Neural cell (in vitro differentiated cells): ENCODE data around the gene RNF157. TPM values are rescaled to one million over a fixed set of nuclear protein-coding genes. Genes with fewer than 3 reads are reported as not detected.

Experiments
- H2AFZ ChIP-seq: fragments of 200-600, 300-800 bp; sonication (generic), shearing (Covaris generic); 2 replicates; pipeline ENCODE4 v1.6.0; 2014; ENCODE audit warnings: low read depth, mild to moderate bottlenecking, antibody characterized with exemption, low read length, moderate library complexity
- H3F3A ChIP-seq: fragments of 200-600 bp; shearing (Covaris generic); 2 replicates; pipeline ENCODE4 v1.6.1; 2016; ENCODE audit warnings: mild to moderate bottlenecking, moderate library complexity, mixed read lengths, antibody characterized with exemption, low read length; ENCODE audit not compliant: insufficient read depth, poor library complexity, severe bottlenecking
- H3K27ac ChIP-seq: fragments of 200-600, 300-800 bp; sonication (generic), shearing (Covaris generic); 2 replicates; pipeline ENCODE4 v1.5.1; 2014; ENCODE audit warnings: mild to moderate bottlenecking, low read length, moderate library complexity
- H3K27me3 ChIP-seq: fragments of 300-800, 200-600 bp; sonication (generic), shearing (Covaris generic); 2 replicates; pipeline ENCODE4 v1.6.0; 2014; ENCODE audit warnings: mild to moderate bottlenecking, low read depth, low read length, moderate library complexity; ENCODE audit not compliant: insufficient read depth
- H3K36me3 ChIP-seq: fragments of 300-800, 200-600 bp; sonication (generic), shearing (Covaris generic); 2 replicates; pipeline ENCODE4 v1.5.1; 2014; ENCODE audit warnings: mild to moderate bottlenecking, antibody characterized with exemption, low read length, moderate library complexity; ENCODE audit not compliant: insufficient read depth
- H3K4me2 ChIP-seq: fragments of 300-800, 200-600 bp; sonication (generic), shearing (Covaris generic); 2 replicates; pipeline ENCODE4 v1.6.0; 2014; ENCODE audit warnings: mild to moderate bottlenecking, low read length
- H3K4me3 ChIP-seq: fragments of 300-800, 200-600 bp; sonication (generic), shearing (Covaris generic); 2 replicates; pipeline ENCODE4 v1.5.1; 2014; ENCODE audit warnings: mild to moderate bottlenecking, low read length, moderate library complexity
- H3K79me2 ChIP-seq: fragments of 200-600 bp; shearing (Covaris generic); replicated peaks from 2 replicates; pipeline ENCODE4 v1.6.0; 2014; ENCODE audit warnings: mild to moderate bottlenecking, low read length, moderate library complexity; ENCODE audit not compliant: insufficient read depth
- H3K9ac ChIP-seq: fragments of 300-800, 200-600 bp; sonication (generic), shearing (Covaris generic); 2 replicates; pipeline ENCODE4 v1.6.1; 2016; ENCODE audit warnings: mild to moderate bottlenecking, low read length, mixed read lengths
- H3K9me2 ChIP-seq: fragments of 200-600 bp; shearing (Covaris generic); 2 replicates; pipeline ENCODE4 v1.6.1; 2016; ENCODE audit warnings: mild to moderate bottlenecking, low read length, mixed read lengths; ENCODE audit not compliant: insufficient read depth
- H3K9me3 ChIP-seq: fragments of 200-600, 300-800 bp; sonication (generic), shearing (Covaris generic); 2 replicates; pipeline ENCODE4 v1.6.1; 2016; ENCODE audit warnings: mild to moderate bottlenecking, mixed run types, low read length, moderate library complexity, mixed read lengths
- H4K20me1 ChIP-seq: fragments of 200-600 bp; shearing (Covaris generic); 2 replicates; pipeline ENCODE4 v1.6.1; 2016; ENCODE audit warnings: mild to moderate bottlenecking, mixed run types; ENCODE audit not compliant: insufficient read depth
- EP300 ChIP-seq: fragments of 450-650 bp; conservative IDR thresholded peaks from 2 replicates; pipeline ENCODE4 v1.6.1; 2014; ENCODE audit warnings: antibody characterized with exemption, mild to moderate bottlenecking, moderate library complexity; ENCODE audit not compliant: poor library complexity, severe bottlenecking
- EZH2 ChIP-seq: fragments of 200-600, 300-800 bp; shearing (Covaris generic), sonication (generic); IDR thresholded peaks from 2 replicates; pipeline ENCODE4 v1.6.1; 2014; ENCODE audit warnings: antibody characterized with exemption, low read length, borderline replicate concordance, mild to moderate bottlenecking; ENCODE audit not compliant: insufficient read depth, poor library complexity, severe bottlenecking
- MXI1 ChIP-seq: fragments of 450-650 bp; conservative IDR thresholded peaks from 2 replicates; pipeline ENCODE4 v1.6.1; 2014; ENCODE audit warnings: antibody characterized with exemption, mild to moderate bottlenecking; ENCODE audit not compliant: poor library complexity, severe bottlenecking
- POLR2AphosphoS5 ChIP-seq: IDR thresholded peaks from 2 replicates; pipeline ENCODE4 v1.6.1; 2012
- RAD21 ChIP-seq: fragments of 450-650 bp; conservative IDR thresholded peaks from 2 replicates; pipeline ENCODE4 v1.6.1; 2014; ENCODE audit warnings: antibody characterized with exemption, mild to moderate bottlenecking, moderate library complexity
- SMC3 ChIP-seq: fragments of 450-650 bp; conservative IDR thresholded peaks from 2 replicates; pipeline ENCODE4 v1.6.1; 2014; ENCODE audit warnings: antibody characterized with exemption, mild to moderate bottlenecking, moderate library complexity; ENCODE audit not compliant: poor library complexity
- TAF1 ChIP-seq: IDR thresholded peaks from 2 replicates; pipeline ENCODE4 v1.6.1; 2012; ENCODE audit warnings: low read depth
- polyA plus RNA-seq: library from polyadenylated mRNA; depleted of rRNA; stranded (reverse); fragments of >200 nt; gene quantifications from 2 replicates; pipeline ENCODE4 v1.2.3, GENCODE V29; 2014
- TF ChIP-seq, protein P1 (sequence below): fragments of 450-650 bp; IDR thresholded peaks from 2 replicates; pipeline ENCODE4 v1.5.1; 2014; ENCODE audit warnings: antibody characterized with exemption, mild to moderate bottlenecking, moderate library complexity; ENCODE audit not compliant: poor library complexity, severe bottlenecking
- TF ChIP-seq, protein P2 (sequence below): IDR thresholded peaks from 2 replicates; pipeline ENCODE4 v1.6.1; 2012; ENCODE audit warnings: borderline replicate concordance

RNF157 gene
- polyA plus RNA-seq, 1 donor from 2014 or later = 15.9 TPM

DNA sequence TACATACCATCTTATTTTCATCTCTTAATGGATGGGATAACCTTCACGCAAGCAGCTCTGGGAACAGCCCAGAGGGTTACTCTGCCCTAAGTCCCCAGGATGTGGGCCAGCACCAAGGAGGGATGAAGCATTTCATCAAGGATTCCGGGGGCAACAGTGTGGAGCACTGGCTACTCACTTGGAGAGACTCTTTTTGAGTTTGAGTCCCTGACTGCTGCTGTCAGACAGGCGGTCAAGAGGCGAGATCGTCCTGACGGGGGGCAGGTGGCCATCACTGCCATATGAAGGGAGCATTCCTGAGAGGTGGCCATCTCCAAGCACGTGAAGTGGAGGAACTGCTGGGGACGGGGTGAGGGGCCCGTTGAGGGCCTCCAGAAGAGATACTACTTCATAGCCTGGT, 81.1 kb downstream of the RNF157 start:
- no peak overlapping the region for H3K9ac ChIP-seq
- no peak overlapping the region for H3K4me3 ChIP-seq
- H2AFZ ChIP-seq = no peak overlapping the region
- no peaks in the 10 kb centered on the region for H3K9me2 ChIP-seq
- TF ChIP-seq RAD21 = no peak
- TF ChIP-seq EP300 = no peak
- TF ChIP-seq TAF1 = no peak
- TF ChIP-seq MXI1 = no peak
- TF ChIP-seq POLR2AphosphoS5 = no peak
- TF ChIP-seq, protein P1, sequence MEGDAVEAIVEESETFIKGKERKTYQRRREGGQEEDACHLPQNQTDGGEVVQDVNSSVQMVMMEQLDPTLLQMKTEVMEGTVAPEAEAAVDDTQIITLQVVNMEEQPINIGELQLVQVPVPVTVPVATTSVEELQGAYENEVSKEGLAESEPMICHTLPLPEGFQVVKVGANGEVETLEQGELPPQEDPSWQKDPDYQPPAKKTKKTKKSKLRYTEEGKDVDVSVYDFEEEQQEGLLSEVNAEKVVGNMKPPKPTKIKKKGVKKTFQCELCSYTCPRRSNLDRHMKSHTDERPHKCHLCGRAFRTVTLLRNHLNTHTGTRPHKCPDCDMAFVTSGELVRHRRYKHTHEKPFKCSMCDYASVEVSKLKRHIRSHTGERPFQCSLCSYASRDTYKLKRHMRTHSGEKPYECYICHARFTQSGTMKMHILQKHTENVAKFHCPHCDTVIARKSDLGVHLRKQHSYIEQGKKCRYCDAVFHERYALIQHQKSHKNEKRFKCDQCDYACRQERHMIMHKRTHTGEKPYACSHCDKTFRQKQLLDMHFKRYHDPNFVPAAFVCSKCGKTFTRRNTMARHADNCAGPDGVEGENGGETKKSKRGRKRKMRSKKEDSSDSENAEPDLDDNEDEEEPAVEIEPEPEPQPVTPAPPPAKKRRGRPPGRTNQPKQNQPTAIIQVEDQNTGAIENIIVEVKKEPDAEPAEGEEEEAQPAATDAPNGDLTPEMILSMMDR = no peak
- TF ChIP-seq SMC3 = no peak
- TF ChIP-seq EZH2 = no peak
- TF ChIP-seq, protein P2, sequence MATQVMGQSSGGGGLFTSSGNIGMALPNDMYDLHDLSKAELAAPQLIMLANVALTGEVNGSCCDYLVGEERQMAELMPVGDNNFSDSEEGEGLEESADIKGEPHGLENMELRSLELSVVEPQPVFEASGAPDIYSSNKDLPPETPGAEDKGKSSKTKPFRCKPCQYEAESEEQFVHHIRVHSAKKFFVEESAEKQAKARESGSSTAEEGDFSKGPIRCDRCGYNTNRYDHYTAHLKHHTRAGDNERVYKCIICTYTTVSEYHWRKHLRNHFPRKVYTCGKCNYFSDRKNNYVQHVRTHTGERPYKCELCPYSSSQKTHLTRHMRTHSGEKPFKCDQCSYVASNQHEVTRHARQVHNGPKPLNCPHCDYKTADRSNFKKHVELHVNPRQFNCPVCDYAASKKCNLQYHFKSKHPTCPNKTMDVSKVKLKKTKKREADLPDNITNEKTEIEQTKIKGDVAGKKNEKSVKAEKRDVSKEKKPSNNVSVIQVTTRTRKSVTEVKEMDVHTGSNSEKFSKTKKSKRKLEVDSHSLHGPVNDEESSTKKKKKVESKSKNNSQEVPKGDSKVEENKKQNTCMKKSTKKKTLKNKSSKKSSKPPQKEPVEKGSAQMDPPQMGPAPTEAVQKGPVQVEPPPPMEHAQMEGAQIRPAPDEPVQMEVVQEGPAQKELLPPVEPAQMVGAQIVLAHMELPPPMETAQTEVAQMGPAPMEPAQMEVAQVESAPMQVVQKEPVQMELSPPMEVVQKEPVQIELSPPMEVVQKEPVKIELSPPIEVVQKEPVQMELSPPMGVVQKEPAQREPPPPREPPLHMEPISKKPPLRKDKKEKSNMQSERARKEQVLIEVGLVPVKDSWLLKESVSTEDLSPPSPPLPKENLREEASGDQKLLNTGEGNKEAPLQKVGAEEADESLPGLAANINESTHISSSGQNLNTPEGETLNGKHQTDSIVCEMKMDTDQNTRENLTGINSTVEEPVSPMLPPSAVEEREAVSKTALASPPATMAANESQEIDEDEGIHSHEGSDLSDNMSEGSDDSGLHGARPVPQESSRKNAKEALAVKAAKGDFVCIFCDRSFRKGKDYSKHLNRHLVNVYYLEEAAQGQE = no peak
- H3K79me2 ChIP-seq = no peaks in the 10 kb centered on the region
- no peaks in the 10 kb centered on the region for H3K9me3 ChIP-seq
- H3K27me3 ChIP-seq = no peaks in the 10 kb centered on the region
- peaks cover 13% of the 10 kb centered on the region for H3K36me3 ChIP-seq
- no peaks in the 10 kb centered on the region for H3F3A ChIP-seq
- no peak overlapping the region for H3K27ac ChIP-seq
- no peaks in the 10 kb centered on the region for H4K20me1 ChIP-seq
- no peak overlapping the region for H3K4me2 ChIP-seq

DNA sequence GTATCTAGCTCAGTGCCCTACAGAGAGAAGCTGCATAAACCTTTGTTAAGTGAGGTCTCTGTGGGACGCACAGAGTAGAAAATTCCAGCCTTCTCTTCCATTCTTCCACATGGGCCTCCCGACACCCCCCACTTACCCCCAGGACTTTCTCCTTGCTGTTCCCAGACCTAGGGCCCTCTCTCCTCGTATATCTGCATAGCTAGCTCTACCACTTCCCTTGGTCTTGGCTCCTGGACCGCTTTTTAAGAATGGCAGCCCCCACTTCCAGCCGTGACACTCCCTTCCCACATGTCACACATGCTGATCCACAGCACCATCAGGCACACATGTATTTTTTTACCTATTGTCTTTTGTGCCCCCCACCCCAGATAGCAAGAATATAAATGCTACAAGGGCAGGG, 82.5 kb downstream of the RNF157 start:
- no peak overlapping the region for H3K27ac ChIP-seq
- no peaks in the 10 kb centered on the region for H3F3A ChIP-seq
- H3K36me3 ChIP-seq = peaks cover 13% of the 10 kb centered on the region
- H3K79me2 ChIP-seq = no peaks in the 10 kb centered on the region
- H3K27me3 ChIP-seq = no peaks in the 10 kb centered on the region
- TF ChIP-seq SMC3 (no peak), POLR2AphosphoS5 (no peak), TAF1 (no peak), RAD21 (no peak), EP300 (no peak), MXI1 (no peak), EZH2 (no peak)
- TF ChIP-seq, protein P2 = no peak
- TF ChIP-seq, protein P1 = no peak
- H3K9me3 ChIP-seq = no peaks in the 10 kb centered on the region
- H4K20me1 ChIP-seq = no peaks in the 10 kb centered on the region
- H3K9me2 ChIP-seq = no peaks in the 10 kb centered on the region
- no peak overlapping the region for H3K9ac ChIP-seq
- no peak overlapping the region for H2AFZ ChIP-seq
- H3K4me3 ChIP-seq = no peak overlapping the region
- H3K4me2 ChIP-seq = no peak overlapping the region
